Esophagus squamous epithelium (tissue), 4 donors: Measurements from ENCODE around the gene PLOD1.

Source experiments
- CTCF ChIP-seq, 6 experiments: fragments of 450-650 bp in 4 of 6; fragments of 200-600 bp in 2 of 6; sonication (generic) in 2 of 6; IDR thresholded peaks; one replicate each; pipeline ENCODE4 v1.5.1; 2016 to 2019; ENCODE audit warnings: antibody characterized with exemption in 6 of 6, mild to moderate bottlenecking in 4 of 6, moderate library complexity in 4 of 6
- POLR2A ChIP-seq, 4 donors: fragments of 450-650 bp; IDR thresholded peaks; one replicate each; pipeline ENCODE4 v1.6.1; 2017; ENCODE audit warnings: antibody characterized with exemption in 4 of 4, mild to moderate bottlenecking in 4 of 4, moderate library complexity in 3 of 4

- no peak for TF ChIP-seq POLR2A (IDR thresholded peaks at IDR 0.05)
- no peak for TF ChIP-seq CTCF (IDR thresholded peaks at IDR 0.05)
These were observed 12.1 kb downstream of the PLOD1 start for GRCh38 chr1:11946647-11947046.
